ENCODE results near the gene SLC30A7. TPM values are rescaled to one million over a fixed set of nuclear protein-coding genes. Genes with fewer than 3 reads are reported as not detected.
A peak's percentile ranks its signal among the peaks of the same experiment; 100 is the strongest.

SLC30A7 gene
- total and polyA plus RNA-seq, 2 of the 13 experiments (the other 11 are each of a cell fraction or from before 2014, with no cell fraction given): 8.3 to 40.8 TPM

GRCh38 chr1:101006553-101006952 lies 110.7 kb downstream of the SLC30A7 start:
- no peak overlapping the region for H3K27ac ChIP-seq (ENCODE audit: extremely low read length, insufficient read depth, low read length)
- H3K4me2 ChIP-seq (ENCODE audit: low read depth, low read length): no peak overlapping the region
- H3K9me3 ChIP-seq (ENCODE audit: low read length): no peaks in the 10 kb centered on the region
- no peak for ATAC-seq
- peaks cover 50% of the 10 kb centered on the region for H3K4me1 ChIP-seq (ENCODE audit: insufficient read depth, low read length)
- no peak overlapping the region for H3K9ac ChIP-seq (ENCODE audit: insufficient read depth, low read depth, low read length)
- no peaks in the 10 kb centered on the region for H3K79me2 ChIP-seq (ENCODE audit: insufficient read depth, low read length)
- ChIA-PET POLR2A (no interaction called here), CTCF (ENCODE audit: low intra/inter-chr PET ratio, low total read pairs) (no interaction called here)
- no peaks in the 10 kb centered on the region for H3K36me3 ChIP-seq (replicated peaks in 1 of 2; ENCODE audit: control insufficient read depth in 1 of 2, insufficient read depth in 2 of 2, low read length in 2 of 2)
- peaks cover 6% of the 10 kb centered on the region; the same call in 1 of the 2 replicates for H4K20me1 ChIP-seq (ENCODE audit: insufficient read depth, low read length)
- DNase-seq (ENCODE audit: low spot score): peak; percentile 32
- H3K4me3 ChIP-seq (replicated peaks in 1 of 3; ENCODE audit: insufficient read depth in 1 of 3, low read depth in 2 of 3, low read length in 3 of 3): no peak overlapping the region
- BruUV-seq (replicated peaks): no TSS peak
- no peaks in the 10 kb centered on the region for H3K27me3 ChIP-seq (ENCODE audit: control insufficient read depth in 1 of 2, insufficient read depth in 2 of 2, low read length in 2 of 2)
- in situ Hi-C loops (cut with HindIII; ENCODE audit: extremely low pct_ligation_motif_present, low pct_unique_long_range_greater_than_20kb) (no loop called here), intact Hi-C loops (cut with micrococcal nuclease; ENCODE audit: unreplicated experiment) (loop anchor here (10.0 kb wide), 1 partner anchor 128 kb away; no protein-coding TSS in a partner anchor)
- 93% methylated on average over 2 of the region's 2 CpGs for WGBS (ENCODE audit: low lambda C conversion rate)
- FAIRE-seq: no peak
- no peak overlapping the region for H2AFZ ChIP-seq (ENCODE audit: low read length)
- TF ChIP-seq CEBPB (IDR thresholded peaks at IDR 0.05; ENCODE audit: borderline replicate concordance, low read depth, low read length): peak; percentile 82
- peak; percentile 14; the same call in 1 of the 2 replicates for TF ChIP-seq SOX5 (CRISPR knock-in tag; IDR thresholded peaks at IDR 0.05; ENCODE audit: borderline replicate concordance)
- TF ChIP-seq CEBPG (CRISPR knock-in tag; IDR thresholded peaks at IDR 0.05): peak; percentile 42; the same call in 1 of the 2 replicates
- no peak for TF ChIP-seq SOX13 (IDR thresholded peaks at IDR 0.05)
- TF ChIP-seq SOX13 (CRISPR knock-in tag; conservative IDR thresholded peaks at IDR 0.05 in 1 of 2, IDR thresholded peaks at IDR 0.05 in 1 of 2): peak in 1 of 2 experiments; percentile 40; a peak in 1 of 4 replicates
- TF ChIP-seq TSC22D2 (CRISPR knock-in tag; IDR thresholded peaks at IDR 0.05; ENCODE audit: borderline replicate concordance): no peak
- TF ChIP-seq ZSCAN30 (CRISPR knock-in tag; IDR thresholded peaks at IDR 0.05): no peak
- TF ChIP-seq ZNF558 (CRISPR knock-in tag; IDR thresholded peaks at IDR 0.05; ENCODE audit: borderline replicate concordance): no peak
- TF ChIP-seq ZNF431 (CRISPR knock-in tag; IDR thresholded peaks at IDR 0.05; ENCODE audit: borderline replicate concordance, low read depth): no peak
- no peak for TF ChIP-seq PATZ1 (CRISPR knock-in tag; IDR thresholded peaks at IDR 0.05)
- TF ChIP-seq RERE (CRISPR knock-in tag; IDR thresholded peaks at IDR 0.05; ENCODE audit: low read depth): no peak
- TF ChIP-seq ATF4 (CRISPR knock-in tag; IDR thresholded peaks at IDR 0.05): peak in 1 of 2 experiments; percentile 51; a peak in 1 of 4 replicates
- TF ChIP-seq MAF1 (CRISPR knock-in tag; IDR thresholded peaks at IDR 0.05; ENCODE audit: borderline replicate concordance): no peak
- no peak for TF ChIP-seq FOXC1 (CRISPR knock-in tag; IDR thresholded peaks at IDR 0.05; ENCODE audit: borderline replicate concordance)
